H9 (cell line): Measurements from ENCODE around the gene URI1. TPM values are rescaled to one million over a fixed set of nuclear protein-coding genes. Genes with fewer than 3 reads are reported as not detected.

Experiments
- DNase-seq: peaks from one replicate; pipeline ENCODE4 v3.0.0-alpha.2; 2017
- H2AFZ ChIP-seq: one replicate; pipeline ENCODE4 v1.6.1; 2013; ENCODE audit warnings: mild to moderate bottlenecking, low read length, control low read depth, moderate library complexity
- H2AK5ac ChIP-seq: 2 replicates; pipeline ENCODE4 v1.6.1; 2013; ENCODE audit warnings: low read length, control low read depth, mixed read lengths; ENCODE audit not compliant: insufficient read length
- H2BK120ac ChIP-seq: one replicate; pipeline ENCODE4 v1.6.1; 2013; ENCODE audit warnings: low read depth, mild to moderate bottlenecking, low read length, control low read depth, inconsistent platforms; ENCODE audit not compliant: poor library complexity, severe bottlenecking
- H2BK12ac ChIP-seq: 2 replicates; pipeline ENCODE4 v1.6.1; 2013; ENCODE audit warnings: low read length, control low read depth, mixed read lengths, low read depth; ENCODE audit not compliant: insufficient read length
- H2BK15ac ChIP-seq: 2 replicates; pipeline ENCODE4 v1.6.1; 2013; ENCODE audit warnings: low read depth, low read length, control low read depth
- H2BK20ac ChIP-seq: one replicate; pipeline ENCODE4 v1.6.1; 2013; ENCODE audit warnings: low read depth, mild to moderate bottlenecking, low read length, control low read depth, inconsistent platforms; ENCODE audit not compliant: poor library complexity, severe bottlenecking
- H2BK5ac ChIP-seq: 2 replicates; pipeline ENCODE4 v1.6.1; 2013; ENCODE audit warnings: low read length, control low read depth, mixed read lengths; ENCODE audit not compliant: insufficient read length
- H3K14ac ChIP-seq: 2 replicates; pipeline ENCODE4 v1.6.1; 2013; ENCODE audit warnings: low read length, control low read depth; ENCODE audit not compliant: insufficient read depth
- H3K18ac ChIP-seq: 2 replicates; pipeline ENCODE4 v1.6.1; 2013; ENCODE audit warnings: low read depth, mild to moderate bottlenecking, mixed read lengths, low read length, control low read depth; ENCODE audit not compliant: insufficient read length
- H3K23ac ChIP-seq: 2 replicates; pipeline ENCODE4 v1.6.1; 2013; ENCODE audit warnings: low read length, control low read depth, mixed read lengths, low read depth; ENCODE audit not compliant: insufficient read length
- H3K23me2 ChIP-seq: 2 replicates; pipeline ENCODE4 v1.6.1; 2013; ENCODE audit warnings: low read depth, mild to moderate bottlenecking, mixed read lengths, low read length, control low read depth; ENCODE audit not compliant: insufficient read length, poor library complexity, severe bottlenecking
- H3K27ac ChIP-seq: 2 replicates; pipeline ENCODE4 v1.5.1; 2013; ENCODE audit warnings: low read length, control low read depth, mixed read lengths, low read depth; ENCODE audit not compliant: insufficient read length
- H3K27me3 ChIP-seq: 2 replicates; pipeline ENCODE4 v1.6.1; 2013; ENCODE audit warnings: low read length, control low read depth, inconsistent platforms; ENCODE audit not compliant: insufficient read depth
- H3K4ac ChIP-seq: 2 replicates; pipeline ENCODE4 v1.6.1; 2013; ENCODE audit warnings: low read depth, mild to moderate bottlenecking, control low read depth, inconsistent platforms, low read length, moderate library complexity
- H3K4me1 ChIP-seq: 2 replicates; pipeline ENCODE4 v1.6.1; 2013; ENCODE audit warnings: low read length, control low read depth, inconsistent platforms; ENCODE audit not compliant: insufficient read depth
- H3K4me2 ChIP-seq: 2 replicates; pipeline ENCODE4 v1.6.1; 2013; ENCODE audit warnings: low read length, control low read depth, mixed read lengths; ENCODE audit not compliant: insufficient read length, insufficient read depth
- H3K56ac ChIP-seq: 2 replicates; pipeline ENCODE4 v1.6.1; 2013; ENCODE audit warnings: low read depth, mild to moderate bottlenecking, mixed read lengths, low read length, control low read depth; ENCODE audit not compliant: insufficient read length
- H3K79me1 ChIP-seq: 2 replicates; pipeline ENCODE4 v1.6.1; 2013; ENCODE audit warnings: low read depth, mild to moderate bottlenecking, moderate library complexity, low read length, control low read depth, inconsistent platforms; ENCODE audit not compliant: insufficient read depth, poor library complexity, severe bottlenecking
- H3K79me2 ChIP-seq: 2 replicates; pipeline ENCODE4 v1.6.1; 2013; ENCODE audit warnings: low read length, control low read depth, inconsistent platforms; ENCODE audit not compliant: insufficient read depth
- H3K9ac ChIP-seq: 2 replicates; pipeline ENCODE4 v1.6.1; 2013; ENCODE audit warnings: low read length, control low read depth, mixed read lengths; ENCODE audit not compliant: insufficient read length; ENCODE audit errors: extremely low read depth
- H3K9me3 ChIP-seq: one replicate; pipeline ENCODE4 v1.6.1; 2013; ENCODE audit warnings: low read depth, low read length, inconsistent platforms; ENCODE audit not compliant: control insufficient read depth
- H3T11ph ChIP-seq: one replicate; pipeline ENCODE4 v1.6.1; 2013; ENCODE audit warnings: mild to moderate bottlenecking, low read length, control low read depth, inconsistent platforms
- H4K20me1 ChIP-seq: one replicate; pipeline ENCODE4 v1.6.1; 2013; ENCODE audit not compliant: control insufficient read depth, insufficient read length, insufficient read depth
- H4K5ac ChIP-seq: 2 replicates; pipeline ENCODE4 v1.6.1; 2013; ENCODE audit warnings: low read depth, mild to moderate bottlenecking, mixed read lengths, low read length, control low read depth; ENCODE audit not compliant: insufficient read length
- H4K8ac ChIP-seq: replicated peaks from 2 replicates; pipeline ENCODE4 v1.6.1; 2013; ENCODE audit warnings: low read length, control low read depth, mixed read lengths, low read depth; ENCODE audit not compliant: insufficient read length
- H4K91ac ChIP-seq: 2 replicates; pipeline ENCODE4 v1.6.1; 2013; ENCODE audit warnings: low read depth, mild to moderate bottlenecking, moderate library complexity, mixed read lengths, low read length, control low read depth; ENCODE audit not compliant: insufficient read length
- H3K27ac Mint-ChIP-seq, 3 experiments: 2 replicates in 2 of 3; 3 replicates in 1 of 3; pipeline ENCODE4 v1.8.0; 2020 to 2021; ENCODE audit warnings: mixed read lengths in 3 of 3, mild to moderate bottlenecking in 1 of 3, moderate library complexity in 1 of 3
- H3K27me3 Mint-ChIP-seq: 2 replicates; pipeline ENCODE4 v1.8.0; 2021; ENCODE audit warnings: low read depth, mild to moderate bottlenecking, moderate library complexity, mixed read lengths
- H3K36me3 Mint-ChIP-seq, 3 experiments: 2 replicates in 2 of 3; 3 replicates in 1 of 3; pipeline ENCODE4 v1.8.0; 2020 to 2021; ENCODE audit warnings: low read depth in 3 of 3, mixed read lengths in 3 of 3; ENCODE audit not compliant: insufficient read depth in 1 of 3
- H3K4me1 Mint-ChIP-seq, 2 experiments: 2 replicates each; pipeline ENCODE4 v1.8.0; 2020; ENCODE audit warnings: mixed read lengths in 2 of 2
- H3K4me3 Mint-ChIP-seq, 2 experiments: 2 replicates in 1 of 2; 3 replicates in 1 of 2; pipeline ENCODE4 v1.8.0; 2020 to 2021; ENCODE audit warnings: mild to moderate bottlenecking in 2 of 2, mixed read lengths in 2 of 2, moderate library complexity in 1 of 2
- H3K9me3 Mint-ChIP-seq, 2 experiments: 2 replicates in 1 of 2; 3 replicates in 1 of 2; pipeline ENCODE4 v1.8.0; 2020; ENCODE audit warnings: mild to moderate bottlenecking in 2 of 2, mixed read lengths in 2 of 2, moderate library complexity in 1 of 2
- CTCF ChIP-seq: fragments of 200-600 bp; sonication (generic); conservative IDR thresholded peaks from 3 replicates; pipeline ENCODE4 v1.8.0; 2021; ENCODE audit warnings: antibody characterized with exemption, mild to moderate bottlenecking
- total RNA-seq: library from RNA; stranded (reverse); gene quantifications from 2 replicates; pipeline ENCODE4 v1.2.1, GENCODE V29; 2021

Gene URI1
- total RNA-seq, 1 experiment from 2014 or later: 54.3 TPM

- H4K20me1 ChIP-seq: no peaks in the 10 kb centered on the region
- peaks cover 24% of the 10 kb centered on the region; the same call in 1 of the 2 replicates for H3K79me2 ChIP-seq
- H3K4me1 Mint-ChIP-seq: peaks cover 17 to 27% of the 10 kb centered on the region in 2 experiments
Measured at GRCh38 chr19:29966588-29967249, 24.7 kb downstream of the URI1 start.

More at GRCh38 chr19:29966588-29967249, 24.7 kb downstream of the URI1 start:
- H3K27ac Mint-ChIP-seq: no peak overlapping the region
- no peak overlapping the region for H3K9ac ChIP-seq
- no peak overlapping the region for H3K4me3 Mint-ChIP-seq
- H3K4me2 ChIP-seq: no peak overlapping the region
- no peak overlapping the region for H2BK5ac ChIP-seq
- H2AFZ ChIP-seq: no peak overlapping the region
- no peak overlapping the region for H2BK120ac ChIP-seq
- no peaks in the 10 kb centered on the region for H3K9me3 ChIP-seq
- no peak overlapping the region for H4K8ac ChIP-seq
- H2BK15ac ChIP-seq: no peak overlapping the region
- H4K91ac ChIP-seq: no peak overlapping the region
- DNase-seq: no peak
- H3K23me2 ChIP-seq: no peaks in the 10 kb centered on the region
- no peak overlapping the region for H4K5ac ChIP-seq
- H3K36me3 Mint-ChIP-seq: no peaks in the 10 kb centered on the region
- no peak overlapping the region for H2AK5ac ChIP-seq
- 0 out of 3 replicates have a peak, but pooled peaks have one; percentile 31 for TF ChIP-seq CTCF
- H3K4ac ChIP-seq: no peak overlapping the region
- no peaks in the 10 kb centered on the region for H3K9me3 Mint-ChIP-seq
- H2BK20ac ChIP-seq: no peak overlapping the region
- no peak overlapping the region for H3K18ac ChIP-seq
- H3K56ac ChIP-seq: no peak overlapping the region
- H2BK12ac ChIP-seq: no peak overlapping the region
- no peaks in the 10 kb centered on the region; the same call in 1 of the 2 replicates for H3K4me1 ChIP-seq
- H3T11ph ChIP-seq: no peak overlapping the region
- no peak overlapping the region for H3K14ac ChIP-seq
- no peaks in the 10 kb centered on the region for H3K27me3 Mint-ChIP-seq
- H3K23ac ChIP-seq: no peak overlapping the region
- no peak overlapping the region for H3K27ac ChIP-seq
- H3K79me1 ChIP-seq: peaks cover 8% of the 10 kb centered on the region
- H3K27me3 ChIP-seq: no peaks in the 10 kb centered on the region
